ENCODE measurements around the gene GIPC1. TPM values are rescaled to one million over a fixed set of nuclear protein-coding genes. Genes with fewer than 3 reads are reported as not detected.

GIPC1 gene
- total and polyA plus RNA-seq, 8 donors = 73.3 to 662 (median 122) TPM

GRCh38 chr19:14529254-14530004, 33.5 kb upstream of the GIPC1 start, which contains the start of gene TECR:
TSS of gene TECR (plus strand) at chr19:14529594. CDS start at chr19:14529697, 103 bp downstream.
- TF ChIP-seq POLR2AphosphoS5 (IDR thresholded peaks at IDR 0.05) (peak; percentile 75 to 99 (median 98)), POLR2A (IDR thresholded peaks at IDR 0.05) (peak in 2 of 4 donors; percentile 96), CTCF (IDR thresholded peaks at IDR 0.05) (peak in 1 of 7 experiments; percentile 20), EP300 (IDR thresholded peaks at IDR 0.05) (no peak)
- Histone ChIP-seq H3K9me3 (no peaks in the 10 kb centered on the region), H3K4me1 (peaks cover 4 to 37% (median 30%) of the 10 kb centered on the region in 4 donors), H3K27me3 (no peaks in the 10 kb centered on the region), H3K27ac (peak within 1 kb of the TSS; percentile 87 to 97 (median 94)), H3K4me3 (peak within 1 kb of the TSS; percentile 59 to 87 (median 68)), H3K36me3 (peaks cover 0 to 7% (median under 1%) of the 10 kb centered on the region in 4 donors)
- intact Hi-C loops (cut with DNase I; ENCODE audit: low total_unique reads) = no loop called here
- DNase-seq = peak; percentile 100
- WGBS, 5 donors = 0% methylated on average over 30 to 59 of the region's 59 CpGs

DNA sequence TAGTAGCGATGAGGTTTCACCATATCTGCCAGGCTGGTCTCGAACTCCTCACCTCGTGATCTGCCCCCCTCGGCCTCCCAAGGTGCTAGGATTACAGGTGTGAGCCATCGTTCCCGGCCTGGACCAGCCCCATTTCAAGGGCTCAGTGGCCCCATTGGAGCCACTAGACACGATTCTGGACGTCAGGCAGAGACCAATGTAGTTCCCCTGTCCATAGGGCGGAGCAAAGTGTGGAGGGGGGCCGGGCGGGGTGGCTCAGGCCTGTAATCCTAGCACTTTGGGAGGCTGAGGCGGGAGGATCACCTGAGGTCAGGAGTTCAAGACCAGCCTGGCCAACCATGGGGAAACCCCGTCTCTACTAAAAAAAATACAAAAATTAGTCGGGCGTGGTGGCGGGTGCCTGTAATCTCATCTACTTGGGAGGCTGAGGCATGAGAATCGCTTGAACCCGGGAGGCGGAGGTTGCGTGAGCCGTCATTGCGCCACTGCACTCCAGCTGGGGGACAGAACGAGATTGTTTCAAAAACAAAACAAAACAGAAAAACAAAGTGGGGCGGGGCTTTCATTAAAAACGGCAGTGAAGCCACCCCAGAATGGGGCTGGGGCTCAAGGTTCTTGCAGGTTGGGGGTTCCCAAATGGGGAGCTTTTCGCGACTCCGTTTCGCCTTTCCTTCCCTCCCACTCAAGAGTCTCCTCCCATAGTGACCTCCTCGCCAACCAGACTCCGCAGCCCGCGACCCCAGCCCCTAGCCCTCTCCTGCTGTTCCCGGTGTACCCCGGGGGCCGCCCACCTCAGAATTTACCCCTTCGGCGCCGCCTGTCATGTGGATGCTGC, 32.7 kb upstream of the GIPC1 start:
- Histone ChIP-seq H3K36me3 (peaks cover 0 to 4% (median 0%) of the 10 kb centered on the region in 4 donors), H3K27me3 (no peaks in the 10 kb centered on the region), H3K4me3 (peak overlapping the region; percentile 59 to 87 (median 68)), H3K4me1 (peaks cover 4 to 37% (median 30%) of the 10 kb centered on the region in 4 donors), H3K27ac (peak overlapping the region; percentile 55 to 95 (median 90)), H3K9me3 (no peaks in the 10 kb centered on the region)
- intact Hi-C loops (cut with DNase I; ENCODE audit: low total_unique reads) = no loop called here
- DNase-seq = no peak
- 29 to 35% (median 33%) methylated on average over 39 of the region's 39 CpGs for WGBS, 5 donors
- TF ChIP-seq CTCF (IDR thresholded peaks at IDR 0.05) (no peak), POLR2AphosphoS5 (IDR thresholded peaks at IDR 0.05) (no peak), POLR2A (IDR thresholded peaks at IDR 0.05) (no peak), EP300 (IDR thresholded peaks at IDR 0.05) (no peak)

DNA sequence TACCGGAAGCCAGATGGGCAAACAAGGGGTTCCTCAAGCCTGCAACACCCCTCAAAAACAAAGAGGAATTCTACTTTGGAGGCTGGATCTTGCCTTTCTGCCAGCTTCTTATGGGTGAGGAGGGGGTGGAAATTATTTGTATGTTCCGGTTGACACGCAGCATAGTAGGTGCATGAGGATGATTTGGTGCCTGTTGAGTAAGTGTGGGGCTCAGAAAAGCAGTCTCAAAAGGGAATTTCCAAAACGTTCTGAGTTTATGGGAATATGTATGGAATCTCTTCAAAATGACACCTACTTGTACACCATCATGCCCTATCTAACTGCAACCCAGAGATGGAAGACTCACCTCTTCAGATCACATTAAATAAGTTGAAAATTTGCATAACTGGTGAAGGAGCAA, 30.5 kb upstream of the GIPC1 start:
- 74 to 83% (median 77%) methylated on average over 4 of the region's 4 CpGs for whole genome bisulfite sequencing, 5 donors
- no peak for DNase-seq
- H3K4me1 ChIP-seq = peaks cover 10 to 33% (median 26%) of the 10 kb centered on the region in 4 donors

More for the DNA sequence above, 30.5 kb upstream of the GIPC1 start:
- TF ChIP-seq CTCF (IDR thresholded peaks at IDR 0.05) (no peak), EP300 (IDR thresholded peaks at IDR 0.05) (no peak)
- Histone ChIP-seq H3K36me3 (no peaks in the 10 kb centered on the region), H3K9me3 (no peaks in the 10 kb centered on the region), H3K27me3 (no peaks in the 10 kb centered on the region), H3K27ac (no peak overlapping the region), H3K4me3 (no peak overlapping the region)
- intact Hi-C loops (cut with DNase I; ENCODE audit: low total_unique reads) = no loop called here

Data from stomach (tissue), 9 donors.